ENCODE results near the gene PKNOX2.

PKNOX2 gene

DNA sequence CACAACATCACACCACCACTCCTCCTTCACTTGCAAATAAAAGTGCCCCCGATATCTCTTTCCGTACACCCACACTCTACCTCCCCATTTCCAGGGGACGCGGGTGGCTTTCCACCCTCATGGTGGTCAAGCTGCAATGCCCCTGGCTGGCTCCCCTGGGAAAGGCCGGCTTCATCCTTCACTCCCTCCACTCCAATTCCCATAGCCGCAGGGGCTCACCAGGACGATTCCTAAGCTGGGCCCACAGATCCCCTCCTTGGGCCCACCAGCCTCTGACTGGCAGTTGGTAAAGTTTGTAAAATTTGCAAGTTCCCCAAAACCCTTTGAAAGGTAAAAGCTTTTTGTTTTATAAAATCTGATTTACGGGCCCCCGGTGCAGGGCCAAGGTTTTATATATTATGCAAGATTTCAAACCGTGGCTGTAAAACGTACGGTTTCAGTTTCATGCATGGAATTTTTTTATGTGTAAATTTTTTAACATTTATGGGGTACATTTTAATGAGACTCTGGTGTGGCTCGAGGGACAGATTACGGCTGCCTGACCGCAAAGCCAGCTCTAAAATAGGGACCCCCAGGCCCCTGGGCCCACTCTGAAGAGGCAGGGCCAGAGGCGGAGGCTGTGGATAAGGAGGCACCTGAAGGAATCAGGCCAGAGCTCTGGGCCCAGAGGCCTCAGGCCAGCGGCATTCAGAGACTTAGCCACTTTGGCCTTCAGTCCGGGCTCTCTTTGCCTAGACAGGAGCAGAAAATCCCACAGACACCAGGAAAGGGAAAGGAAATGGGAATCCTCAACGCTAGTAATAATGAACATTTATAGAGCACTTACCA, 225.0 kb downstream of the PKNOX2 start:
- DNase-seq = no peak

- DNase-seq = no peak
Observed at GRCh38 chr11:125390946-125391345, 226.4 kb downstream of the PKNOX2 start.

DNA sequence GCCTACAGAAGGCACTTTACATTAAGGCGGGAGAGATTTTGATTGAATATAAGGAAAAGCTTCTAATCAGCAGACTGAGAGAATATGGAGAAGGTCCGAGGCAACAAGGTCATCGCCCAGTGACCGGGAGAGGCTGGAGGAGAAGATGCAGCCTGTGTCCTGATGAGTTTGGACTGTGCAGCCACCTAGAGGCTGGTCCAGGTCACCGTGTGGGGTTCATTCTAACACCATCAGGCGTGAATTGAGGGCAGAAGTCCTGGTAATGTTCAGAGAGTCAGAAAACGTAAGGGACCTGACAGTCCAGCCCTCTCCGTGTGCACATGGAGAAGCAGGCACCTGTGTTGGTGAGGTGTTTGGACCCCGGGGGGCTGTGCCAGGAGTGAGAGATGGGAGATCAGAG, 228.8 kb downstream of the PKNOX2 start:
- DNase-seq = no peak

GRCh38 chr11:125394296-125394695, 229.7 kb downstream of the PKNOX2 start:
- DNase-seq = no peak

DNA sequence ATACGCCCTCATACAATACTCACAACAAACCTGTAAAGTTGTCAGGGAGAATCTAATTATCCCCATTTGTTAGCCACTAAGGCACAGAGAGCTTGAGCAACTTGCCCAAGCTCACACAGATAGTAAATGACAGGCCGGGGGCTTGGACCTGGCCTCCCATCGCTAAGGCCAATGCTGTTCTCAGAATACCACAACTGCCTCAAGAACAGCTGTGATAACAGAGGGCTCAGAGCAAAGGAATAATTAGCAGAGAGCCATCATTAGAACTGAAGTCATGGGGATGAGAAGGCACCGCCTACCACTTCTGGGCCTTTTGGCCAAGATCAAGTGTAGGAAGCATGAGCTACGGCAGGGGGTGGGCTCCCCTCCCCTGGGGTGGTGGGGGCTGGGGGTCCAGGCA, 232.9 kb downstream of the PKNOX2 start:
- no peak for DNase-seq

GRCh38 chr11:125398475-125398874, 233.9 kb downstream of the PKNOX2 start:
- DNase-seq = no peak

DNA sequence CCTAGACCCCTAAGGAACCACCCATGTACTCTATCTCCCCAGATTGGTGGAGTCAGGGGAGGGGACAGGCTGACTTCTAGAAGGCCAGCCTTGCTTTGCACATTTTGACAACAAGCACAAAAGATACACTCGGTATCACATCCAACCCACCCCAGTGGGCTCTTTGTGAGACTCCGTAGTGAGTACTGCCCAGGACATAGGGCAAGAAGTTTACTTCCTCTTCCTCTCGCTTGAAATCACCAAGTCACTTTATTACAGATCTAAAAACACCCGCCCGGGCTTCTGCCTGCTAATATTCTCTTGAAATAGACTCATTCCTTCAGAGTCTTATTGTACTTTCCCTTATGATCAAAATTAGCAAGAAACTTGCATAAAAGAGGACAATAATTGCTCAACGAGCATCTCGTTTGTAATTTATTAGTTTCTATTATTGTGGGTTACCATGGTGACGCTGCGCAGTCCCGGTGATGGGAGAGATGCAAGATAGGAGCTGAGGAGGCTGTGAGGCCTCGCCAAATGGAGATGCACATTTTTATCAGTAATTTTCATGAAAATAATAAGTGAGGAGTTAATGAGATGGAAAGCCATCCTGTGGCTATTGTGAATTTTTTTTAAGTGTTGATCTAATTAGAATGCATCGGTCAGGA, 234.6 kb downstream of the PKNOX2 start:
- DNase-seq = no peak

DNA sequence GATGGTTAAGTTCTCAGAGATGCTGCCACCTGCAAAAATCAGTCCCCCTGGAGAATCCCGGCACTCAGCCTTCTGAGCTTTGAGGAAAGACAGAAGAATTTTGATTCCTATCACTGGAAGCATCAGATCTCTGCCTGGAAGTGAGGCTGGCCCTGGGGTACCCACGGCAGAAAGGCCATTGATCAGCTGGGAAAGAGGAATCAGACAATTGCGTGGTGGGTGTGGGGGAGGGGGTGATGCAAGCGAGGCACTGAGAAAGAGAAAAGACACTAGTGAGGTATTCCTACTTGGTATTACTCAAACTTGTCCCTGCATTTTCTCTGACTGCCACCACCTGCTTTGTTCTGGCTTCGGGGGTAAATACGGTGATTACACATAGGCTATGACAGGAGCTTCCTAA, 235.4 kb downstream of the PKNOX2 start:
- DNase-seq = no peak

DNA sequence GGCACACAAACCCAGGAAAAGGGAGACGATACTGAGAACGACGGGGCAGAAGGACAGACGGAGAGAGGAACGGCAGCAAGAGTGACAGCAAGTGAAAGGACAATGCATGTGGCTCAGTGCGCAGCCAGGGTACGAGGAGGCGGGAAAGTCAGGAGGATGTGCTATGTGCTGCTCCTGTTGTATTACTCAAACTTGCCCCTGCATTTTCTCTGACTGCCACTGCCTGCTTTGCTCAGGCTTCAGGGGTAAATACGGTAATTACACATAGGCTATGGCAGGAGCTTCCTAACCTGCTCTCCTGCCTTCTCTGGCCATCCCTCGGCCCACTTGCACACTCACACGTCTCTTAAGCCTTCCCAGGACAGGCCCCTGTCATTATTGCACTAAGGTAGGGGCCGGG, 236.7 kb downstream of the PKNOX2 start:
- DNase-seq = no peak

DNA sequence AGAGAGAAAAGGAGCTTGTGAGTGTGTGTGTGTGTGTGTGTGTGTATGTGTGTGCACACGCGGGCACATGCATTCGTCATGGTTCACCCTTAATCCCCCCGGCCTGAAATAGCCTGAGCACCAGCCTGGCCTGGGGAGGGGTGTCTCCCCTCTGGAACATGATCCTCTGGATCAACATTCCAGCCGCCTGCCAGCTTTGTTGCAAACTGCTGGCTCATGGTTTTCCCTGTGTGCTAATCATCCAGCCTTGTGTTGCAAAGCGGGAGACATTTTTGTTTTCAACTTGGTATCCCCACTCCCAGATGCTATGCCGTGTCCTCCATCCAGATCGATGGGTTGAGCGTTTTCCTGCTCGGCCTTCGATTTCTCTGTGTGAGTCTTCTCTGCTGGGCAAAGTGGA, 237.2 kb downstream of the PKNOX2 start:
- DNase-seq = no peak

- no peak for DNase-seq
Observed at GRCh38 chr11:125402435-125402834, 237.9 kb downstream of the PKNOX2 start.

- DNase-seq = no peak
Observed at GRCh38 chr11:125404157-125404810, 239.7 kb downstream of the PKNOX2 start.

- DNase-seq = peak; percentile 63
Observed at GRCh38 chr11:125404811-125405790, 240.6 kb downstream of the PKNOX2 start.

- DNase-seq = no peak
Observed at GRCh38 chr11:125407046-125407445, 242.5 kb downstream of the PKNOX2 start.

DNA sequence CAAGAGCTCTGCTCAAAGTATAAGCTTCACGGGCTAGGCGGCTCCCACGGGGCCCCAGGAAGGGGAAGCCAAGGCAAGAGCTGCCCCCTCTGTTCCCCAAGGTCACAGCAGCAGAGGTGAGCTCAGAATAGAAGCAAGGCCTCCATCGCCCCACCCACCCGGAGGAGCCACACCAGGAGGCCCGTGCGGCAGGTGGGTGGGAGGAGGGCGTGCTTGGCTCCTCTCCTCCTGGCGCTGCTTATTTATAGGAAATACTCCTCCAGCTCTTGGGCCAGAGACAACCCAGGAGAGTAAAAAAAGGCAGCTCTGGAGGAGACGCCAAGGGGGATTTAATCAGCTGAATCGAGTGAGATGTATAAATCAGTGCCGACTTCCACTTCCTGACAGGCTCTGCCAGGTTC, 243.8 kb downstream of the PKNOX2 start:
- no peak for DNase-seq

- DNase-seq = no peak
Observed at GRCh38 chr11:125410091-125410490, 245.5 kb downstream of the PKNOX2 start.

DNA sequence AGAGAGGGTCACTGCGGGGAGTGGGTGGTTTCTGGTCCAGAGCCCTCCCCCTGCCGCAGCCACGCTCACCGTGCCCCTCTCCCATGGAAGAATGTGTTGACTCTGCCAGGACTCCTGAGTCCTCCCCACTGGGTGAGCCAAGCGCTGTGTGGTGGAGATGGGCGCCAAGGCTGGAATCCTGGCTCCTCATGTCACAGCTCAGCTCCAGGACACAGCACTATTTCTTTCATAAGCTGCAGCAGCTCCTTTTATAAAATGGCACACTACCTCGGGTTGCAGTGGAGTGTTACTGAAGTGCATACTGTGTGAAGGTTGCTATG, 247.6 kb downstream of the PKNOX2 start:
- no peak for DNase-seq

DNA sequence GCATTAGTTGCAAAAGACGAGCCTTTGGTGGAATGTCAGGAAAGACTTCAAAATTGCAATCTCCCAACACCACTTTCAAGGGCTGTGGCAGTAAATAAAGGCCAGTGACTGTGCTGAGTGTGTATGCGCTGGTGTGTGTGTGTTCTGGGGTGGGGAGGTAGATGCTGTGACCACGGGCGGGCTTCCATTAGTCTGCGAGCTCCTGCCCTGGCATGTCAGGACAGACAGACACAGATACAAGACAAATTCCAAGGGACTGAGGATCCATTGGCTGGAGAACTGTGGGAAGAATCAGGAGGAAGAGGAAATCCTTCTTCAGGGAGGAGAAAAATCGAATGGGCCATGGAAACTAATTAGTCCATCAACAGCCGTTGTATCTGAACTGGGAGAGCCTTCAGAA, 248.0 kb downstream of the PKNOX2 start:
- no peak for DNase-seq

- no peak for DNase-seq
Observed at GRCh38 chr11:125413226-125413625, 248.7 kb downstream of the PKNOX2 start.

GRCh38 chr11:125414121-125414520, 249.6 kb downstream of the PKNOX2 start:
- no peak for DNase-seq

- DNase-seq = no peak
Observed at GRCh38 chr11:125416981-125417935, 252.7 kb downstream of the PKNOX2 start.

- DNase-seq = no peak
Observed at GRCh38 chr11:125418396-125418795, 253.8 kb downstream of the PKNOX2 start.
